NCI-H2196 treated with DMSO at 0.1 percent for 48 hours (cell line): ENCODE measurements around the gene LRRC28.

Experiments
- DNase-seq: peaks from one replicate; lab custom pipeline; 2025; ENCODE audit not compliant: unreplicated experiment; lab: John Stamatoyannopoulos, UW

Gene LRRC28

DNA sequence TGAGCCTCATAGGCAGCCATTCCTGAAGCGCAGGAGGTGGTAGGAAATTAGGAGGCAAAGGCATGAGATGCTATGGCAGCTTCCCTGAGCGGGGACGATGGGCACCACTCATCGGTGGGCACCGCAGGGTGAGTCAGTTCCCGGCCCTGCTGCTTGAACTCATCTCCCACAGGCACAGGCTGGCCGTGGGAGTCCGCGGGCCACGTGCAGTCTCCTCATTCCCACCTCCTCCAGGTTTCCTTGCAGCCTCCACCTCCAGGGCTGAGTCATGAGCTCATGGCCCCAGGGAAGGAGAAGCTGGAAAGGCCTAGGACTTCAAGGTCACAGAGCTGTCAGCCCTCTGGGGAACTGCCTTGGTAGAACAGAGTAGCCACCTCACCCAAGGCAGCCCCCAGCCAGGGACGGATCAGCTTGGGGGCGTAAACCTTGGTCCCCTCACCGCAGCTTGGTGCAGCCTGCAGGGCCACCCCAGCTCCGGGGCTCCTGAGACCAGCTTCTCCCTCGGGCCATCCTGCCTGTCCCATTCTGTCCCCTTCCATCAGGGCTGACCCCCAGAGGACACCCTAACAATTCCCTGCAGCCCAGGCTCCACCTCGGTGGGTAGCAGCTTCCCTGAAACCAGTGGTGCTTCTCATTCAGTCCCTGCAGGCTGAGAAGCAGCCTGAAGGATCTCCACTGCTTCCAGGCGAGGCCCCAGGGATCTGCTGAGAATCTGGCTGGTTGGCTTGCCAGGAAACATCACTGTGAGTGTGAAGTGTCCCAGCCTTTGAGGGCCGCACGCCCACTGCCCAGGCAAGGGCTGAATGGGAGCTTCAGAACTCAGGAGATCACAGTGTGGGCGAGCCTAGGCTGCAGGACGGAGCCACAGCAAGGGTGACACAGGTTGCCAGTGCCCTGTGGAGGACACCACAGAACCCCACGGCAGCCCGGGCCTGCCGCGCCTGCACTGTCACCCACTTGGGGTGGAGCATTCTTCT is 163.8 kb downstream of the LRRC28 start:
- no peak for DNase-seq

DNA sequence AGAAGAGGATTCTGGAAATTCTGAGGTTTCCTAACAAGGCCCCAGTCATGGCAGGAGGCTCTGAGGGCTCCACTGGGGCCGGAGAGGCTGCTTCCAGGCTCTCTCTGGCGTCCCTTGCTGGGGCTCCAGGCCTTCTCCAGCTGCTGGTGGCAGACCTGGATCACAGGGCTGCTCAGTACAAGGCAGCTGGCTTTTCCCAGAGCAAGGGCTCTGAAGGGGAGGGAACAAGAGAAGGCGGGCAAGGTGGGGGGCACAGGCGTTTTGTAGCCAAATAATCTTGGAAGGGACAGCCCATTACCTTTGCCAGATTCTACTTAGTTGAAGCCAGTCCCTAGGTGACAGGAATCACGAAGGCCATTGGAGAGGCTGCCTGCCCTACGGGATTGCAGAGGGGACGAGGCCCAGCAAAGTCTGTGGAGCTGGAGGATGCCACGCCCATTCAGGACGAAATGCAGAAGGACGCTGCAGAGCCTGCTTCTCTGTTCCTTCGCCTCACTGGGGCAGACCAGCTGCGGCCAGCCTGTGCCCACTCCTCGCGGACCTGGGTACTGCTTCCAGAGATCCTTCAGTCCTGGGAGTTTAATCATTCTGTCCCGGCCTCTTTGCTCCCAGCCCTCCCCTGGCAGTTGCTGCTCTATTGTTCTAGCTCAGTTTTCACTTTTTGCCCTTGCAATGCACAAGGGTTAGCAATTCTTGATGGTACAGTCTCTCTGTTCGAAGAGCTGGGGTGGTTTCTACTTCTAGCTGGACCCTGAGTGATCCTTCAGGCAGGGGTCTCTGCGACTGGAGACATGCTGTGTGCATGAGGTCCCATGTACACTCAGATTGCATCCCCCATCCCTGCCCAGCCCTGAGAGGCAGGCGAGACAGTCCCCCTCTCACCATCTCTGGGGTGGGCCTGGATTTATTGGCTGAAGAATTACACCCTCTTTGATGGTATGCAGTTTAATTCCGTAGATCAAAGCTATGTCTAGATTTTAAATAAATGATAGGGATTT is 165.2 kb downstream of the LRRC28 start:
- no peak for DNase-seq

DNA sequence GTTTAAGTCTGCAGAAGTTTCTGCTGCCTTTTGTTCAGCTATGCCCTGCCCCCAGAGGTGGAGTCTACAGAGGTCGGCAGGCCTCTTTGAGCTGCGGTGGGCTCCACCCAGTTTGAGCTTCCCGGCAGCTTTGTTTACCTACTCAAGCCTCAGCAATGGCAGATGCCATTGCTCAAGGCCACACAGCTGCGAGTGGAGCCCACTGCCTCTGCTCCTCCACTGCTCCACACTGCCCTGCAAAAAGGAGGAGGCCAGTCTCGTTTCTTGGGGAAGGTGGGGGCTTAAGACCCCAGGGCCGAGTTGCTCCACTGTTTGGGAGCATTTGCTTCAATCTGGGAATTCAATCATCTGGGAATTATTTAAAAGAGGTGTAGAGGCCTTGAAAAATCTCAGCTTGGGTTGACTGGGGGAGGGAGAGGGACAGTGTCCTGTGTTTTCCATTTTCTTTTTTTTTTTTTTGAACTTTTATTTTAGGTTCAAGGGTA is 169.9 kb downstream of the LRRC28 start:
- no peak for DNase-seq

DNA sequence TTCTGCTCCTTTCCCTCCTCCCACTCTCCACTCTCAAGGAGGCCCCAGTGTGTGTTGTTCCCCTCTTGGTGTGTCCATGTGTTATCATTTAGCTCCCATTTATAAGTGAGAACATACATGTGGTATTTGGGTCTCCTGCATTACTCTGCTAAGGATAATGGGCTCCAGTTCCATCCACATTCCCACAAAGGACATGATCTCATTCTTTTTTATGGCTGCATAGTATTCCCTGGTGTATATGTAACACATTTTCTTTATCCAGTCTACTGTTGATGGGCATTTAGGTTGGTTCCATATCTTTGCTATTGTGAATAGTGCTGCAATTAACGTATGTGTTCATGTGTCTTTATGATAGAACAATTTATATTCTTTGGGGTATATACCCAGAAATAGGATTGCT is 170.5 kb downstream of the LRRC28 start:
- DNase-seq = no peak

DNA sequence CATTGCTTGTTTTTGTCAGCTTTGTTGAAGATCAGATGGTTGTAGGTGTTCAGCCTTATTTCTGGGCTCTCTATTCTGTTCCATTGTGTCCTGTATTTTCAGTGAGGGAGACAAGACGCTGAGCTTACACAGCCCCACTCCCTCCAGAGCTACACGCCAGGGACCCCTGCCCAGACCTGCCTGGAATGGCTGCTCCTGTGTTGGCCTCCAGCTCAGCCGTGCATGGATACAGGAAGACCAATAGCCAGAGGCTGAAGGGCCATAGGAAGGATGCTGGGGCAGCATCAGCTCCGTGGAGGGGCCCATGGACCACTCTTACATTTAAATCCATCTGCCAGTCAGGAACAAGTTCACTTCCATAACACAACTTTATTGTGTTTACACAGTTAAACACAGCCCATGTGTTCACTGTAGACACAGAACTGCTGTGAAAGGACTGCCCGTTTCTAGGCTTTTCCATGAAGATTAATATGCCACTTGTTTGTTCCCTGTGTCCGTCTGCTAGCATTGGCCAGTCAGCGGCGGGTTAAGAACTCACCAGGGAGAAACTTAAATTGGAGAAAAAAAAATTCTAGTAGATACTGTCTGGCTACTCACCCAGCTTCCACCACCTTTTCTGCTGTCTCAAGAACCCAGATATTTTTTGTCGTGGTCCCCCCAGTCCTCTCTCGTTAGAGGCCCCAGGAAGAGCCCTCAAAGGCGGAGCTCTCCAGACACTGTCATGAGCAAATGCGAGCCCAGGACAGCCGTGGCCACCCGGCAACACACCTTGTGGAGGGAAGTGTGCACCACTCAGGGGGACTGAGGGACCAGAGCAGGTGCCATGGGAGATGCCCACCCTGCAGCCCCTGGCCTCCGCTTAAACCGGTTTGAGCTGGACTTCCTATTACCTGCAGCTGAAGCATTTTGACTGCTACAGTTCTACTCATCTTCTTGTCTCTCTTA is 172.2 kb downstream of the LRRC28 start:
- DNase-seq = no peak

DNA sequence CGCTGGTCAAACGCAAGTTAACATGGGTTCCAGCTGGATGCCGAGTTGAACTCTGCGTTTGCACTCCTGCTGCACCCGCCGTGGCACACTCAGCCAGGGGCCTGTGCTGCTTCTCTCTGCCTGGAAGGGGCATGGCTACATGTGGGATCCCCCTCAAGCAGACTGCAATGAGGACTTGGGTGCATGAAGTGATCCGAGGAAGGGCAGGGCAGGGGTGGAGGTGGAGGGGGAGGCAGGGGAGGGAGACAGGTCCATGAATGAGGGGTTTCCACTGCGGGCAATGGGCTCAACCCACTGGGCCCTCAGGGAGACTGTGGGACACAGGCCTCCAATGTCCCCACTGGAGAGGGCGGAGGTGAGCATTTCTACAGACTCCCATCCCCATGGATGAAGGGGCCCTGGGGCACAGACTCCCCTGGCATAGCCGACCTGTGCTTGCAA is 172.9 kb downstream of the LRRC28 start:
- no peak for DNase-seq

DNA sequence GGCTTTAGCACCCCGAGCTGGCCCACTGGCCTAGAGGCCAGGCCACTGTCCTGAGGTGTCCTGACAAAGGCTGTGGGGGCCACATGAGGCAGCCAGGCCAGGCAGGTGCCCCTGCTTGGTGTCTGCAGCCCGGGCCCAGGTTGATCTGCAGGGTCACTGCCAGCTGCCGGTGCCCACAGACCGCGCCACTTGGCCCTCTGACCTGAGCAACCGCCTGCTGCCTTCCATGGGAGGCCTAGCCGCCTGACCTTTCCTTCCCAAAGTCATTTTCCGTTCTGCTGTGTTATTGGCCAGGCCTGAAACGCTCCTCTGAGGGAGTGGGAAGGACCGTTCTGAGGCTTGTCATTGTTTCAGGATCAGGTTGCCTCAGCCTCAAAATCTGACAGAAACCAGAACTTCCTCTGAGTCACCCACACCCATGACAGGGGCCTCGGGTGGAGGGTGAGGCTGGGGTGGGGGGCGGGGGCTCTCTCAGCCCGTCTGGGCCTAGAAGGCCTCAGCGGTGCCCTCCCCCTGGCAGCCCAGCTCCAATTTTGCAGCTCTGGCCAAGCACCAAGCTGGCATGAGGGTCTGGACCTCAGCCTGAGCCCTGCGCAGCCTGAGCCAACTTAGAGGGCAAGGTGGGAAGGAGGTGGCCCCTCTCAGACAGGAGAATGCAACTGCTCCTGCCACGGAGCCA is 173.8 kb downstream of the LRRC28 start:
- no peak for DNase-seq

DNA sequence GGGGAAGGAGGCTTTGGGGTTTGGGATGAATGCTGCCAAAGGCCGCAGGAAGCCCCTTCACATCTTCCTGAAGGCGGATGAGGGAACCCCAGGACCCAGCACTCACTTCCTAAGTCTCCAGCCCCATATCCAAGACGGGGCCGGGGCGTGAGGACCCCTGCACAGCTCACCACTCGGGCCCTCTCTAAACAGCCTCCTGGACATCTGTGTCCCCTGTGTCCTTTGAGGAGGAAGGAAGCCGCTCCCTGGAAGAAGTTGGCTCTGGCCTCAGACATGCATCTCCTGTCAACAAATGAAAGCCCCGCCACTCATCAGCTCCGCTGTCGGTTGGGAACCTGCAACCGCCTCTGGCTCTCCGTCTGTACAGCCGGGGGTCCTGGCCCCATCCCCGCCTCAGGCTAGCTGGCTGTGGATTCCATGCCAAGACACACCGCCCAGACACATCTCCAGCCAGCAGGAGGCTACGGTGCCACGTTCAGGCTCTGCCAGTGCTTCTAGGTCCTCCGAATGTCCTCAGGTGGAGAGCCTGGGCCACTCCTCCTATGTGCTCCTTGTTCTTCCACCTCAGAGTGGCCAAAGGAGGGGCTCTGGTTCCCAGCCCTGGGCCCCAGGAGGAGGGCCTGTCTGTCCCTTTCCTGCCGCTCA is 174.5 kb downstream of the LRRC28 start:
- no peak for DNase-seq

DNA sequence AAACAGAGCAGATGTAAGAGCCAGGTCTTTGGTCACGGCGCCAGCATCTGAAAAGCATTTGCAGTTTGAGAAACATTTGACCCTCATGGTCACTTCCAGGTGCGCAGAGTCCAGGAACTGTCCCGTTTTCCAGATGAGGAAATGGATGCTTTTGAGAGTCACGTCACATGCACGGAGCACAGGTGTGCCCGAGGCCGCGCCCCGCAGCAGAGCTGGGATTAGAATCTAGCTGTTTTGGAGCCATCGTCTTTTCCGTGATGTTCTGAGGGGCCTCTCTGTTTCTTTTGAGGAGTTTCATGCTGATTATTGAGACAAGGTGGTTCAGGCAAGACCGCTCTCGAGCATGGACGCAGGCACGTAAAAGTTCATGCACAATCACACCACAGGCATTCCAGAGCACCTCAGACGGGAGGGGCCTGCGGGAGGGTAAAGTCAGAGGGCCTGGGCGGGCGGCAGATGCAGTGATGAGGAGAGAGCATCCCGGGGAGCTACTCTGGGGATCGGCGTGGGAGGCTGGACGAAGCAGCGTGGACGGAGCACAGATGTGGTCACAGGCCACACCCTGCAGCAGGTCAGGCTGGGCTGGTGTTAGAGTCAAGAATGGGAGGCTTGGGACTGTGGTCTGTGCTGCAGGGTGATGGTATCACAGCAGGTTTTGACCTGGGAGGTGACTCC is 175.3 kb downstream of the LRRC28 start:
- DNase-seq = no peak

DNA sequence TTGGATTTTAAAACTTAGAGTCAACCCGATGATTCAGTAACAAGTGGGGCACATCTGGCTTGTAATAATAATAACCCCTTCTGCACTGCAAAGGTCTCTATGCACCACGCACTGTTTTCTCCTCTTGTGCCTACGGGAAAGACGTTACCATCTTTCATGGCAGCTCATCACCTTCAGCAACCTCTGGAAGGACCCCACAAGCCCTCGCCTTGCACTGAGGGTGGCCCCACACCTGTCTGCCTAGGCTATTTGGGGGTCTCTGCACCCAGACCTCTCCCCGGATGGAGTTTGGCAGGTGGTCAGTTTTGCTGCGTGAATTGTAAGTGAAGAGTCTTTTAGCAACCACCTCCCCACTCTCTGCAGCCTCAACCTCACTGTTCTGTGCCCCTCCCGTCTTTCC is 175.9 kb downstream of the LRRC28 start:
- no peak for DNase-seq

DNA sequence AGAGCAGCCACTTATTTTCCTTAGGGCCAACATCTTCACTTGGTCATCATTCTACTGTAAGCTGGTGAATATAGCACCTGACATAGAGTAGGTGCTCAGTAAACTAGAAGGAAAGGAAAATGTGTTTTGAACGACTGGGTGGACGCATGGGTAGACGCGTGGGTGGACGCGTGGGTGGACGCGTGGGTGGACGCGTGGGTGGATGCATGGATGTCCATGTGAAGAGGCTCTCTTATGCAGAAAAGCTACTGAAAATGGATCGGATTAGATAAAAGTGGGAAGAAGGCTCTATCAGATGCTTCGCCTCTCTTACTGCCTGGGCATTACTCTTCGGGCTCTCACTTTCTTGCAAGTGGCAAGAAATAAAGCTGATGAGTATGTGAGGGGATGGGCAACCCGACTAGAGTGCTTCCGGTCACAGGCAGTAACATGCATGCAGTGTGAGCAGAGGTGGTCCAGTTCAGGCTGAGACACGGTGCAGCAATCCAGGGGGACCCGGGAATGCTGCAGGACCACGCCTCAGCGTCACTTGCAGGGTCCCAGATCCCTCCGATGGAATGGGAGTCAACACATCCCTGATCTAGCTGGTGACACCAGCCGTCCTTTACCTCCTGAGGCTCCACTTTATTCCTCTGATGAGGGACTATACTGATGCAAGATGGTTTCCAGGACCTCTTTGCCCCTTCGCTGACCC is 176.5 kb downstream of the LRRC28 start:
- DNase-seq = no peak

DNA sequence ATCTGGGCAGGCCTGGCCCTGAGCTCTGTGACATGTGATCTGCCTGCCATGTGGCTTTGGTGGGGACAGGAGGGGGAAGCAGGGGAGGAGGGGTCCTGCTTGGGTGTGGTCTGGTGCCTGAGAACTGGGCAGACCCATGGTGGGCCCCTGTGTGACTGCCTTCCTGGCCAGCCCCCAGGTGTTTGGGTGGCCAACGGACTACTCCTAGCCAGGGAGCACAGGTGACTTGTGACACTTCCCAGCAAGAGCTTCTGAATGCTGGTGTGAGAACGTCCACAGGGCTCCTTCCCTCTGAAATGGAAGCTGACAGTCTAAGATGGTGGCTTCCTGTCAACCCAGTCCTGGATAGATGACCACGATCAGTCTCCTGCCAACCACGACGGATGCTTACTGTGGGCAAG is 178.4 kb downstream of the LRRC28 start:
- DNase-seq = no peak

DNA sequence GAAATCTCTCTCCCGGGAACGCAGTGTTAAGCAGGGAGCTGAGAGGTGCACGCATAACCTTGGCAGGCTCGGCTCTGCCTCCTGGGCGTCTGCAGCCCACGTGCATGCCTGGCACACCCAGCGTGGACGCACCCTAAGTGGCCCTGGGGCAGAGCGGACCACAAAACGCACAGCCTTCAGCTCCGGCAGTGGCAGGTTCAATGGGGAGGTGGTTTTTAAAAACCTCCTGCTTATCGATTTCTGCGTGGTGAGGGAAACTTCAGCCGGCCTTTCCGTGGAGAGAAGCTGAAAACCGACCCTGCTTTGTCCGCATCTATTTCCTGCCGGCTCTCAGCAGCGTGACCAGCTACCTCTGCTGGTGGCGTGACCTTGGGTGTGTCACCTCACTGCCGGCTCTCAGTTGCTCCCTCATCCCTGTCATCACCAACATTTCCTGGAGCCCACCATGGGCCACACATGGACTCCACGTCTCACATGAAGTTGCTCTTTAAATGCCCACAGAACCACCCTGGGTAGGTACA is 179.7 kb downstream of the LRRC28 start:
- DNase-seq = no peak

DNA sequence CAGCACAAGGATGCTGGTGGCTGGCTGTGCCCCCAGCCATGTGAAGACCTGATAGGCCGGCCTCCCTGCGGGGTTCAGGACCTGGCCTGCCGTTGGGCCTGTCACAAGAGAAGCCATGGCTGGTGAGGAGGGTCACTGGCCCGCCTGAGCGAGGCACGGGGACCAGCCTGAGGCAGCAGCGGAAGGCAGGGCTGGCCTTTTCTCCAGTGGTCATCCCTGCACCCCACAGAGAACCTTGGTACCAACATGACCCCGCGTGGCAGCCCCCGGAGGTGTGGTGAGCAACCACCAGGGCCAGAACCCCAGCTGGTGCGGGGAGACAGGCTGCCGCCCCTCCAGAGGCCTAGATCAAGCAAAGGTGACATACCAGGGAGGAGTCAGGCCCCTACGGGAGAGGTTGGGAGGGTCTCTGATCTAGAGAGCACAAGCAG is 180.4 kb downstream of the LRRC28 start:
- no peak for DNase-seq

DNA sequence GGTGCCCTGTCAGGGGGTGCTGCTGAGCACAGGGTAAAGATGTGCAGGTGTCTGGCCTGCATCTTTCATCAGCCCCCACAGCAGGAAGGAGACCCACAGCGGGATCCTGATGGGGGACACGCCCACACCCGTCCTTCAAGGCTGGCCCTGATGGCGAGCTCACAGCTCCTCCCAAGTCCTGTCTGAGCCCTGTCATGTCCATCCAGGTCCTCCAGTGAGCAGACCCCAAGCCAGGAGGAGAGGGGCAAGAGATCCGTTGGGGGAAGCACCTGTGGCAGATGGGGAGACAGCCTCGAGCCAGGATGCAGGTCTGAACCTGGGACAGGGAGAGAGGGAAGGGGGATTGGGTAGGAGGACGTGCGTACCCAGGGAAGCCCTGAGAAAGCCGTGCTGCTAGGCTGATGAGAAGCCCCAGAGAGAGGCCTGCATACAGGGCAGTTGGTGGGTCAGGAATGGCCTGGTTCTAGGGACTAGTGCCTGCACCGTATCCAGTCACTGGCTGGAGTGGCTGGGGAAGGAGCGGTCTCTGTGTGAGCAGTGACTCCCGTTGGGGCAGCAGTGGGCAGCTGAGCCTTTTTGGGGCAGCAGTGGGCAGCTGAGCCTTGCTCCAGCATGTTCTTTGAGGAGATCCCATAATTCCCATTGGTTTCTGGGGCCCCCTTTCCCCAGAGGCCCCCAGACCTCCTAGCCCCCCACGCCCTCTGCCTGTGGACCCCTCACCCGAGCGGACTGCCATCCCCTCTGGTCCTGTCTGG is 181.2 kb downstream of the LRRC28 start:
- DNase-seq = no peak

DNA sequence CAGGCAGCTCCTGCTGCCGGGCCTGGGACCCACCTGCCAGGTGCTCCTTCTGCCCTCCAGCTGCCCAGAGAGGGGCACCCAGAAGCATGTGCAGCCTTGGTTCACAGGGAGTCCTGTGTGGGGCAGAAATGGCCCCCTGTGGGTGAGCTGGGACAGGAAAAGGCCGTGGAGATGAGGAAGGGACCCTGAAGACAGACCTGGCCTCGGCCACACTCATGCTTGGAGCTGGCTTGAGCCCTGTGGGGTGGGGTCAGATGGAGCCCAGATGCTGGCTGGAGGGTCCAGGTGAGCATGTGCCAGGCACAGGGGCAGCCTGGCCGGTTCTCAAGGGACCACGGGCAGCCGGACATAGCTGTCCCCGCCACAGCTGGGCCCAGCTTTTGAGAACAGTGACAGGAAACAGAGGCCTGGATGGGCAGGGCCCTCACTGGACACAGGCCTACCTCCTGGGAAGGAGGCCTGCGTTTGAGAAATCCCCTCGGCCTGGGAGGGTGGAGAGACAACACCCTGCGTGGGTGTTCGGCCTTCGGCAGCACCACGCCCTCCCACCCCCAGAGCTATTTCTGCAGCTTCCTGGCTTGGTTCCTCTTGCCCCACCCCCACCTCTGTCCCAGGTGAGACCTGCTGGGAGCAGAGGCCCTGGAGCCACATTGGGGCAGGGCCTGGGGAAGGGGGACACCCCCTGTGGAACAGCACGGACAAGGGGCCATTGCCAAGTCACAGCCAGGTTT is 181.9 kb downstream of the LRRC28 start:
- DNase-seq = no peak
